Measurements from ENCODE around the gene IPO7. TPM values are rescaled to one million over a fixed set of nuclear protein-coding genes. Genes with fewer than 3 reads are reported as not detected.

IPO7 gene
- total RNA-seq, 1 experiment from 2014 or later = 147 TPM

GRCh38 chr11:9455722-9456121 lies 71.3 kb downstream of the IPO7 start:
- H3K4me3 ChIP-seq (ENCODE audit: insufficient read depth, low read depth, low read length) = no peak overlapping the region
- no peaks in the 10 kb centered on the region for H3K36me3 ChIP-seq (replicated peaks; ENCODE audit: control insufficient read depth, insufficient read depth, low read length)
- no peak for DNase-seq
- H3K27me3 ChIP-seq (ENCODE audit: control insufficient read depth, insufficient read depth, low read length) = no peaks in the 10 kb centered on the region

GRCh38 chr11:9459667-9460321 lies 75.3 kb downstream of the IPO7 start:
- peak; percentile 25 for DNase-seq
- H3K27me3 ChIP-seq (ENCODE audit: control insufficient read depth, insufficient read depth, low read length) = no peaks in the 10 kb centered on the region
- no peaks in the 10 kb centered on the region for H3K36me3 ChIP-seq (replicated peaks; ENCODE audit: control insufficient read depth, insufficient read depth, low read length)
- peak overlapping the region; percentile 98 for H3K4me3 ChIP-seq (ENCODE audit: insufficient read depth, low read depth, low read length)

GRCh38 chr11:9460322-9461062 lies 76.0 kb downstream of the IPO7 start, which contains the start of gene ZNF143:
Gene ZNF143, plus strand, starts transcription at chr11:9461012. Its CDS starts 10,297 bp downstream, at chr11:9471309.
- H3K27me3 ChIP-seq (ENCODE audit: control insufficient read depth, insufficient read depth, low read length) = no peaks in the 10 kb centered on the region
- peak; percentile 95 for DNase-seq
- H3K36me3 ChIP-seq (replicated peaks; ENCODE audit: control insufficient read depth, insufficient read depth, low read length) = no peaks in the 10 kb centered on the region
- peak within 1 kb of the TSS; percentile 98 for H3K4me3 ChIP-seq (ENCODE audit: insufficient read depth, low read depth, low read length)

- Histone ChIP-seq H3K4me3 (ENCODE audit: insufficient read depth, low read depth, low read length) (peak overlapping the region; percentile 89), H3K27me3 (ENCODE audit: control insufficient read depth, insufficient read depth, low read length) (no peaks in the 10 kb centered on the region)
- DNase-seq = peak; percentile 87
Measured at GRCh38 chr11:9461063-9461759, 76.8 kb downstream of the IPO7 start.

GRCh38 chr11:9461760-9462134 lies 77.3 kb downstream of the IPO7 start:
- Histone ChIP-seq H3K27me3 (ENCODE audit: control insufficient read depth, insufficient read depth, low read length) (no peaks in the 10 kb centered on the region), H3K4me3 (ENCODE audit: insufficient read depth, low read depth, low read length) (peak overlapping the region; percentile 89), H3K36me3 (replicated peaks; ENCODE audit: control insufficient read depth, insufficient read depth, low read length) (no peaks in the 10 kb centered on the region)
- DNase-seq = no peak

More at GRCh38 chr11:9461063-9461759, 76.8 kb downstream of the IPO7 start:
- H3K36me3 ChIP-seq (replicated peaks; ENCODE audit: control insufficient read depth, insufficient read depth, low read length) = no peaks in the 10 kb centered on the region

GRCh38 chr11:9462172-9462799 lies 77.8 kb downstream of the IPO7 start:
- peak overlapping the region; percentile 89 for H3K4me3 ChIP-seq (ENCODE audit: insufficient read depth, low read depth, low read length)

GRCh38 chr11:9462806-9463537 lies 78.5 kb downstream of the IPO7 start:
- Histone ChIP-seq H3K36me3 (replicated peaks; ENCODE audit: control insufficient read depth, insufficient read depth, low read length) (no peaks in the 10 kb centered on the region), H3K4me3 (ENCODE audit: insufficient read depth, low read depth, low read length) (no peak overlapping the region), H3K27me3 (ENCODE audit: control insufficient read depth, insufficient read depth, low read length) (no peaks in the 10 kb centered on the region)
- DNase-seq = no peak

More at GRCh38 chr11:9462172-9462799, 77.8 kb downstream of the IPO7 start:
- H3K36me3 ChIP-seq (replicated peaks; ENCODE audit: control insufficient read depth, insufficient read depth, low read length) = no peaks in the 10 kb centered on the region
- DNase-seq = no peak
- H3K27me3 ChIP-seq (ENCODE audit: control insufficient read depth, insufficient read depth, low read length) = no peaks in the 10 kb centered on the region

GRCh38 chr11:9470765-9471164 lies 86.3 kb downstream of the IPO7 start:
- Histone ChIP-seq H3K27me3 (ENCODE audit: control insufficient read depth, insufficient read depth, low read length) (no peaks in the 10 kb centered on the region), H3K4me3 (ENCODE audit: insufficient read depth, low read depth, low read length) (no peak overlapping the region), H3K36me3 (replicated peaks; ENCODE audit: control insufficient read depth, insufficient read depth, low read length) (peaks cover 6% of the 10 kb centered on the region)
- no peak for DNase-seq

- no peaks in the 10 kb centered on the region for H3K27me3 ChIP-seq (ENCODE audit: control insufficient read depth, insufficient read depth, low read length)
- no peak overlapping the region for H3K4me3 ChIP-seq (ENCODE audit: insufficient read depth, low read depth, low read length)
- peaks cover 7% of the 10 kb centered on the region for H3K36me3 ChIP-seq (replicated peaks; ENCODE audit: control insufficient read depth, insufficient read depth, low read length)
- DNase-seq = no peak
Measured at GRCh38 chr11:9473408-9473807, 89.0 kb downstream of the IPO7 start.

- Histone ChIP-seq H3K4me3 (ENCODE audit: insufficient read depth, low read depth, low read length) (no peak overlapping the region), H3K36me3 (replicated peaks; ENCODE audit: control insufficient read depth, insufficient read depth, low read length) (peaks cover 6% of the 10 kb centered on the region), H3K27me3 (ENCODE audit: control insufficient read depth, insufficient read depth, low read length) (no peaks in the 10 kb centered on the region)
- DNase-seq = no peak
Measured at GRCh38 chr11:9479899-9480298, 95.4 kb downstream of the IPO7 start.

- no peaks in the 10 kb centered on the region for H3K27me3 ChIP-seq (ENCODE audit: control insufficient read depth, insufficient read depth, low read length)
- no peak overlapping the region for H3K4me3 ChIP-seq (ENCODE audit: insufficient read depth, low read depth, low read length)
- no peak for DNase-seq
- peaks cover 6% of the 10 kb centered on the region for H3K36me3 ChIP-seq (replicated peaks; ENCODE audit: control insufficient read depth, insufficient read depth, low read length)
Measured at GRCh38 chr11:9489080-9489765, 104.8 kb downstream of the IPO7 start.

GRCh38 chr11:9490376-9490775 lies 105.9 kb downstream of the IPO7 start:
- H3K4me3 ChIP-seq (ENCODE audit: insufficient read depth, low read depth, low read length) = no peak overlapping the region
- no peak for DNase-seq
- peaks cover 6% of the 10 kb centered on the region for H3K36me3 ChIP-seq (replicated peaks; ENCODE audit: control insufficient read depth, insufficient read depth, low read length)
- H3K27me3 ChIP-seq (ENCODE audit: control insufficient read depth, insufficient read depth, low read length) = no peaks in the 10 kb centered on the region

- H3K36me3 ChIP-seq (replicated peaks; ENCODE audit: control insufficient read depth, insufficient read depth, low read length) = peaks cover 8% of the 10 kb centered on the region
- H3K27me3 ChIP-seq (ENCODE audit: control insufficient read depth, insufficient read depth, low read length) = no peaks in the 10 kb centered on the region
- no peak for DNase-seq
Measured at GRCh38 chr11:9493492-9493891, 109.0 kb downstream of the IPO7 start.

More at GRCh38 chr11:9493492-9493891, 109.0 kb downstream of the IPO7 start:
- no peak overlapping the region for H3K4me3 ChIP-seq (ENCODE audit: insufficient read depth, low read depth, low read length)

All from H7 (cell line).